HG03175 (cell line): ENCODE results near the gene FBXL14.
A peak's percentile ranks its signal among the peaks of the same experiment; 100 is the strongest.
"Not testable (repeated sequence)": the region's sequence is repeated elsewhere in the genome, so short reads cannot be mapped to it uniquely, and the experiment has no call there.

Experiments
- ATAC-seq: cut with Tn5 transposase; IDR thresholded peaks from one replicate; pipeline ENCODE4 v1.9.1; 2021; ENCODE audit warnings: mild to moderate bottlenecking, moderate library complexity; ENCODE audit not compliant: unreplicated experiment

FBXL14 gene

DNA sequence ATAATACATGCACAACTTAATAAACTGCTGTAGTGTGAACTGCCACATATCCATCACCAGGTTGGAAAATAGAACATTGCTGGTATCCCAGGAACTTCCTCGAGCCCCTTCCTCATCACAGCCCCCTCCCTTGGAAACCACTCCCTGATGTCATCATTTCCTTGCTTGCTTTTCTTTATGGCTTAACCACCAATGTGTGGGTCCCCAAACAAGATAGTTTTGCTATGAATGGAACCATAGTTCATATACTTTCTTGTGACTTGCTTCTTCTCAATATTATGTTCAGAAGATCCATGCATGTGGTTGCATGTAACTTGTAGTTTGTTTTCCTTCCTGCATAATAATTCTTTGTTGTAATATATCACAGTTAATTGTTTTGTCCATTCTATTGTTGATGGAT is 25.7 kb upstream of the FBXL14 start:
- ATAC-seq = no peak

DNA sequence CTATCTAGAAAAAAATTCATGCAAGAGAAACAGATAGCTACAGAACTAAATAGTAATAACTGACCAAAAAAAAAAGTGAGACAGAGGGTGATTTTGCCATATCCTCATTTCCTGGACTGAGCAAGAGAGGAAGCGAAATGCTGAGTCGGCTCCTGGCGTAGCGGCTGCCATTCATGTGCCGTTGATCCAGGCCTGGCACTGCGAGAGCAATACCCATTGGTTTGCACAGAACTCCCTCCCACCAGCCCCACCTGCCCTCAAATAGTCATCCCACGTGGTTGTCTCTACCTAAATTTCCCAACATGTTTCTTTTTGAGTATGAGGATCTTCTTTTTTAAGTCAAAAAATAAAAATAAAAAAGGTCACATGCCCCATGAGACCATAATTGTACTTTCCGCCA is 25.2 kb upstream of the FBXL14 start:
- no peak for ATAC-seq

DNA sequence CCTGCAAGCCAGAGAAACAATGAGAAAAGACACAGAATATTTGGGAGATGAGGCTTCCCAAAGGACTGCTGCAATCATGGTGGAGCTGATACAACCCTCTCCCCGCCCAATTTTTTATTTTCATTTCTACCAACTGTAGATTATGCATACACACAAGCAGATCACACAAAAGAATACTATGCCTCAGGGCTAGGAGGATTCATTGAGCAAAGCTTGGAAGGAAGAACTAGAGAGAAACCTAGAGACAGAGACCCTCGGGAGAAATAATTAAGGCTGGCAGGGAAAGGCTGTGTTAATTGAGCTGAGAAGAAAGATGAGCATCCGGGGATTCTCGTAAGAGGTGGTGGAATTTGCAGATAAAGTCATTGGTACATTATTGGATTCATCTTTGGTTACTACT is 24.8 kb upstream of the FBXL14 start:
- no peak for ATAC-seq

DNA sequence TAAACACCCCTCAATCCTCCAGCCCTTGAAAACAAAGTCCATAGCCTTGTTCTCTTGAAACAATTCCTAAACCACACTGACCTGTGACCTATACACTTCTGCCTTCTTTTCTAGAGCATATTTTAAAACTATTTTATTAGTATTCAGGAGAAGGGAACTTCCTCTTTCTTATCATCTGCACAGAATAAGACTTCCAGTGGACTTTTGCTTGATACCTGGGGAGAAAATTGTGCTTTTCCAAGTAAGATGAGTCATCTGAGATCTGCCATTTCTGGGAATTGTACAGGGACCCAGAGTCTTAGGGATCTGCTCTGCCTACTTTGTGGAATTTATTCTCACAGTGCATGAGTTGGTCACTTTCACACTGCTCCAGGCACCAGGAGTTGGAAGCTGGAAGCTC is 24.1 kb upstream of the FBXL14 start:
- no peak for ATAC-seq

DNA sequence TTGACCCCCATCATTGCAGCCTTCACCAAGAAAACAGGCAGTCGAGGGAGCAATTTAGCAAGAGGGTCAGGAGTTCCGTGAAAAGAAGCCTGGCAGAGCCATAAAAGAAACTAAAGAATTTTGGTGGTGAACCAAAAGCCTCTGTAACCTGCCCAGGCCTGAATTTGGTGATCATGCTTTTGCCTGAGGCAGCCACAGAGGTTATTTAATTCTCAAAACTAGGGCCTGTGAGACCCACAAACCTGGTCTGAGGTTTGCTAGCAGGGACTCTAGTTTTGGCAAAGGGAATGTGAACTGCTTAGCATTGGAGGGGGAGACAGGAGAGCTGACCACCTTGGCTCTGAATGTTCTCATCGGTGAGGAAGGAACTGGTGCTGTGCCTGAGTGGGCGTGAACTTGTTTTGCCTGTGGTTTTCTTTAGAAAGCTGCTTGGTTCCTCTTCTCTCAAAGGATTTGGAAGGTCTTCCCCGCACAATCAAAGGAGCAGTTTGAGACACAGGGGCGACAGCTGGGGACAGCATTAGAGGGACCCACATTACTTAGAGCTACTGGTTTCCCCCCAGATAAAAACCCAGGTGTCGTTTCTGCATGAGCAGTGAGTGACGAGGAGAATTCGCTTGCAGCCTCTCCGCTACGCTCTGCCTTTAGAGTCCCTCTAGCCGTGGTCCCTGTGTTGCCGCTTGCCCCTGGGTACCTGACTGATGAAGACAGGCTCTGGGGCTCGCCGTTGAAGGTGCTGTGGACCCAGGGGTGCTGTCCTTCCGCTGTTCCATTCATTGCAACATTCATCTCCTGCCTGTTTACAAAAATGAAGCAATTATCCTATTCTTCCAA is 22.1 kb upstream of the FBXL14 start:
- ATAC-seq = no peak

DNA sequence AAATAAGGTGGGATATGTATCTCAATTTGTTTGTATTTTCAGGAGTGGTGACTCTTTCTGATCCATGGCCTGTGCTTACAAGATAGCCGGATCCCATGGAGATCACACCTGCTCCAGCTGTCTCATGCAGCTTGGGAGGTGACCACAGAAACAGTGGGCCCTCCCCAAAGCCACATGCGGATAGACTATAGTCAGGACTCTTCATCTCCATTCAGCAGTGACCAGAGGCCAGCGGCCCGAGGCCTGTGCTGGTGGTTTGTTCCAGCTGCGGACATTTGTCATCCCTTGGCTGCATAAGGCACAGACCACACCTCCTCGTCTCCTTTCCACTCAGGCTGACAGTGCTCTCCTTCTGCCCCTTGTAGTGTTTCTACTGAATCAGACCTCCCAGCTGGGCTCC is 20.0 kb upstream of the FBXL14 start:
- no peak for ATAC-seq

DNA sequence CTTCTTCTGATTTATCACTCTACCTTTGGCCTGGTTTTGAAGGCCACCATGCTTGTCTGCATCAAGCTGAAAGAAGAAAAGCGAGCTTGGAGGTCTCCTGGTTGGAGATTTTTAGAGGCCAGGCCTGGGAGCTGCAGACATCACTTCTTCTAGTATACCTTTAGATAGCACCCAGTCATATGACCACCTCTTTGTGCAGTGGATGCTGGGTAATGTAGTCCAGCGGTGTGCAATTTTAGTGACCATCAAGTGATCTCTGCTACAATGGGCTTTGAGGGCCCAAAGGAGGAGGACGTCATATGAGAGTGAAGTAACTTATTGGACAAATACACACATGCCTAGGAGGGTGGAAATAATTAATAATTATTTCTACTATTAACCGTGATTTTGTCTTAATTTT is 19.5 kb upstream of the FBXL14 start:
- no peak for ATAC-seq

DNA sequence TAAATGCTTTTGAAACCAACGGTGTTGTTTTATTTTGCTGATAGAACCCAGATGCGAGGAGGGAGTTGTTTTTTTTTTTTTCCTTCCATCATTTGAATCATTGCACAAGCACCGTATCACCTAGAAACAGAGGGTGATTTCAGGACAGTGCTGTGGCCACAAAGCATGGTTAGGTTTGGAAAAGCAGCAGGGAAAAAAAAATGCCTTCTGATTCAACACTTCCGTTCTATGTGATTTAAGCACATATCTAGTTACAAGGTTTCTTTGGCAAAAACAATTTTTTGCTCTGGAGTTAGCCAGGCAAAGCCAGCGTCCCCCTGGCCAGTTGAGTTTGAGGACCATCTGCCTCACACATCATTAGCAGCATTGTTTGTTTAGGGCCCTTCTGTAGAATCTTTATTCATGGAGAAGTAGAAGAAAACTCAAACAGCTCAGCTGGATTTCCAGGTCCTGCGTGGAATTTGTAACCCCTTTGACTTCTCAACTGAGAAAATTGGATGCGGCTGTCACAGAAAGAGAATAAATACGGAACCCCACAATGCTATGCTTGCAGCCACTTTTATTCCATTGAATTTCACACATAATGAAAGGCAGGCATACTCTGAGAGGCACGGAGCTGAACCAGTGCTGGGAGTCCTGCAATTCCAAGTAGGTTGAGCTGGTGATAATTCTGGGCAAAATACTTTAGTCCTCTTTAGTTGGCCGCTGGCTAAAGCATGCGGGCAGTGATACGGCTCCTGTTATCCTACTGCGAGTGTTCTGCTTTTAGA is 17.6 kb upstream of the FBXL14 start:
- ATAC-seq = no peak

DNA sequence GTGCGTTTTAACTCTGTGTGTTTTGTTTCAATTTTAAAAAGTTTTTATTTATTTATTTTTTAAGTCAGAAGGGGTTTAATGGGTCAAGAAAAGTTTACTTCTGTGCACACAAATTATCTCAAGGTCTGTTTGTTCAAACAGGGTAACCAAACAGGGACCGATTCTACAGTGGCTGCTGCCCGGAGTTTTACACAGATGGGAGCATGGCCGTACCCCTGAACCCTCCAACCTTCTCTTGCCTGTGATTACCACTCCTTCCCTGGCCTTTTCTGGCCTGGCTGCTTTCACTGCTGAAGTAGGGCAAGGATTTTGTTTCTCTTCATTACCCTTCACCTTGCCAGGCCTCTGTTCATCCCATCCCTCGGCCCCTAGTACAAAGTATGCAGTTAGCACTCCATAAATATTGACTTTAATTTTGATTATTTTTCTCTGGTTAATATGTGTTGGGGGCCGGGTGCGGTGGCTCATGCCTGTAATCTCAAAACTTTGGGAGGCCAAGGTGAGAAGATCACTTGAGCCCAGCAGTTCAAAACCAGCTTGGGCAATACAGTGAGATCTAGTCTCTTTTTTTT is 15.8 kb upstream of the FBXL14 start:
- ATAC-seq = no peak

DNA sequence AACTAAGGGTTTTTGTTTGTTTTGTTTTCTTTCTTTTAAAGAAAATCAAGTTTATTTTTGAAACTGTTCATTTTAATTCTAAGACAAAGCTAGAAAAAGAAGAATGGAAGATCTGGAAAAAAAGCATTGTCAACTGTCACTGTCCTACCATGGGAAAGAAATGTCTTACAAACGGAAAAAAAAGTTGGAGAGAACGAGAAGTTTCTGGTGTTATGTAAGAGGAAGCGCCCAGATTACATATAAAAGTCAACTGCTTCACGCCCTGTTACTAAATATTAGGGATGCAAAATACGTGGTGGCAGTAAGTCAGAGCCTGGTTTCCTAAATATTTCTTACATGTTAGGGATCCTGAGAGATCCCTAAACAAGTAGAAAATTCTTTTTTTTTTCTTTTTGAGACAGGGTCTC is 14.3 kb upstream of the FBXL14 start:
- no peak for ATAC-seq

DNA sequence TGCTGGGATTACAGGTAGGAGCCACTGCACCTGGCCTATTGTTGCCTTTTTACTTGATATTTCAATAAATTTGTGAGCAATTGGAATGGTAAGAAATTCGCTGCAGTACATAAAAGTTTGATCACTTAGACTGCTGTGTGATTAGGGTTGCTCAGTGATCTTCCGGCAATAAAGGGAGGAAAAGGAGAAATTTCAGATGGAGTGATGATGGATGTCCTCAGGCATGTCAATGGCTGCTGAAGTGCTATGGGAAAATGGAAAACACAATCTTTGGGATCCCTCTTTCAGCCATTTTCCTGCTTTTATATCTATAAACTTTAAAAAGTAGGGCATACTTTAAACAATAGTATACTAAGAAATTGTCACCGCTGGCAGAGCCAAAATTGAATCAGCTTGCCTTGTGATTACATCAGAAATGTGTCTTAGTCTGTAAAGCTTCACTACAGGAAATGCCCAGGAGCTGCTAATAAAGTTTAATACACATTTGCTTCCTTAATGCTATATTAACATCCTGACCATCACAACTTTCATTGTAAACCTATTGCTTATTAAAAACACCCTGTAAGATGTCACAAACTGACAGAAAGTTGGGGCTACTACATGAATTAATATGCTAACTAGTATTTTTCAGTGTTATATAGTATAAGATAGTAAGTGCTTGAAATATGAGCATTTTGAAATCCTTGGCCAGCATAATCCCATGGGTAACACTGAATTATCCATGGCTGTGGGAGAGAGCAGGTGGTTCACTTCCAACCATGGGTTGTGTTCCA is 13.7 kb upstream of the FBXL14 start:
- no peak for ATAC-seq

DNA sequence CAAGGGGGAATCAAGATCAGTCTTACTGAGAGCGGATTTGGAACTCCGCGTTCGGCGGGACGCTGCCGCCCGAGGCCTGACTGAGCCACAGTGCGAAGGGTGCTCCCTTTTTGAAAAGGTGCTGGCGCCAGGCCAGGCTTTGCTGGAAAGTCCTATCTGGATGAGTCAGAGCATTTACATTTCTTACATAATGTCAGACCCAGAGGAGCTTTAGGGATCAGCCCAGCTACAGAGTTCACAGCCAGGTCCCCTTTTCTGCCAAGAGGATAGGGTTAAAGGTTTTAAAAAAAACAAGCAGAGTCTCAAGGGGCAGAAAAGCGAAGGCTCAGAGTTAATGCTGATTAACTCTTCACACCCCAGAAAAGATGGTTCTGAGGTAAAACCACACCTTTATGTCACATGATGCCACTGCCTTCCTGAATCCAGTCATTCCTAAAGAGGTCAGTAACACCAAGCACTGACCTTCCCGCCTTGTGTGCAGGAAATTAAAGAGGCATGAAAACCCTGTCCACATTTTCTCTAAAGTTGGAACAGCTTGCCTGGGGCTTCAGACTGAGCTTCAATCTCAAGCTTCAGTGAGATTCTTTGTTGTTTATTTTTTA is 11.7 kb upstream of the FBXL14 start:
- ATAC-seq = peak; percentile 68

DNA sequence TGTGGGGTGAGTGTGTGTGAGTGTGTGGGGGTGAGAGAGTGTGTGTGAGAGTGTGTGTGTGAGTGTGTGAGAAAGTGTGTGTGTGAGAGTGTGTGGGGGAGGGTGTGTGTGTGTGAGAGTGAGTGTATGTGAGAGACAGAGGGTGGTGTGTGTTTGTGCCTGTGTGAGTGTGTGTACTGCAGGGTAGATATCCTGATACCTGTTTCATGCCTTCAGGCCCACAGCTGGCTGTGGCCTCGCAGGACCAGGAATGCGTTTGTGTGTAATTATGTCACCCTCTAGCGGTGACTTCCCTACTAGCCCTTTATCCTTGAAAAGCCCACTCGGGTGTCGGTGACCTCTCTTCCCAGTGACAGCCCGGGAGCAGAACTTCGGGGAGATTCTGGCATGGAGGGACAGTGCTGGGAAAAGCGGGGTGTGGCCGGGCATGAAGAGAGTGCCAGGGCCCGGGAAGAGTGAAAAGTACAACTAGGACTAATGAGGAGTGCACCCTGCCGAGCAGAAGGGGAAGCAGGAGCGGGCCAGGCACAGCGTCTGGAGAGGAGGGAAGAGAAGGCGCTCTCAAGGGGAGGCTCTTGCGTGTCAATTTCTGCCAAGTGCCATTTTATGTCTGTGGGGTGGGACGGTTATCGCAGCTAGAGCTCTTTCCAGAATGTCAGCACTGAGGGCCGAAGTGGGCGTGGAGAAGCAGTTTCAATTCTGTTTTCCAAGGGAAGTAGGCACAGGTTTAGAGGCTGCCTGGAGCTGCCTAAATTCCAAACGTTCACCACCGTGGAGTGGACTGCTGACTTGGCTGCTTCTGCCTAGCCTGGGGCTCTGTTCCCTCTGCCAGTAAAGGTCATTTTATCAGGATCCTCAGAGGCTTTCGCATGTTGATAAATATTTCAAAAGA is 11.0 kb upstream of the FBXL14 start:
- ATAC-seq = peak; percentile 31

DNA sequence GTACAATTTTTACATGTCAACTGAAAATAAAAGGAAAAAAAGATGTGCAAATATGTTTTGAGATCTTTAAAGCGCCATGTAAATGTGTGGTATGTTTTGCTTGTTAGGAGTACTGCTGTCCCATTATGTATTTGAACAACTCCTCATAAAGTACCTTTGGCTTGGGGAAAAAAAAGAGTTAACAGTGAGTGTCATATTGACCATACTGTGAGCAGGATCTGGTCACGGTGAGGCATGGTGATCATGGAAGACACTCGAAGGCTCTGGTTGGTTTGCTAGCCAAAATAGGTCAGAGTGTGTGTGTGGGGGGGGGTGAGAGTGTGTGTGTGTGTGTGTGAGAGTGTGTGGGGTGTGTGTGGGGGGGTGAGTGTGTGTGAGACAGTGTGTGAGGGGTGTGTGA is 10.1 kb upstream of the FBXL14 start:
- no peak for ATAC-seq

DNA sequence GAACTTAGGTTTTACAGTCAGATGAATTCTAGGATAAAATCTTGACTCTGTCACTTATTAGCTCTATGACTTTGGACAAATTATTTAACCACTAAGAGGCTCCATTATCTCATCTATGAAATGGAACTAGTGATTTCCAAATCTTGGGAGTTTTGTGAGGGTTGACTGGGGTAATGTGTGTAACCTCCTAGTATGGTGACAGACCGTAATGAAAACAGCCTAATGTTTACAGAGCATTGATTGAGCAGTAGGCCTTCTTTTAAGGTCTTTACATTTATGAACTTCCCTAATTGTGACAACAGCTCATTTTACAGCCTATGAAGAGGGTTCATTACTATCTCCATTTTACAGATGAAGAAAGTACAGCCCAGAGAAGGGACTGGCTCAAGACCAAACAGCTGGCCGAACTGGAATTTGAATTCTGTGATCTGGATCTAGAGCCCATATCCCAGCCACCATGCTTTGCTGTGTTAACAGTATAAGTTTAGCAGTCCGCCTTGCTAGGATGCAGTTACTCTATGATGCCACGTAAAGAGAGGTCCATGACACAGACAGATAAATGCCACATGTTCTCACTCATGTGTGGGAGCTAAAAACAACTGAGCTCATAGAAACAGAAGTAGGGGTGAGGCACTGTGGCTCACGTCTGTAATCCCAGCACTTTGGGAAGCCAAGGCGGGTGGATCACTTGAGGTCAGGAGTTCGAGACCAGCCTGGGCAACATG is 9.1 kb upstream of the FBXL14 start:
- ATAC-seq = no peak

DNA sequence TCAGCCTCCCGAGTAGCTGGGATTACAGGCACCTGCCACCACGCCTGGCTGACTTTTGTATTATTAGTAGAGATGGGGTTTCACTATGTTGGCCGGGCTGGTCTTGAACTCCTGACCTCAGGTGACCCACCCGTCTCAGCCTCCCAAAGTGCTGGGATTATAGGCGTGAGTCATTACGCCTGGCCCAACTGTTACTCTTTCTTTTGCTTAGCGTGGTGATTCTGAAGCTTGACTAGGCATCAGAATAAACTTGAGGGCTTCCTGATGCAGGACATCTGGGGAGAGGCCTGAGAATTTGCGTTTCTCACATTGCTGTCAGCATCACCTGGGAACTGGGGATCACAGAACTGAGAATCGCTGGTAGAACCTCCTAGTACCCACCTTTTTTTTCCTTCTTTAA is 8.3 kb upstream of the FBXL14 start:
- ATAC-seq = not testable (repeated sequence)

DNA sequence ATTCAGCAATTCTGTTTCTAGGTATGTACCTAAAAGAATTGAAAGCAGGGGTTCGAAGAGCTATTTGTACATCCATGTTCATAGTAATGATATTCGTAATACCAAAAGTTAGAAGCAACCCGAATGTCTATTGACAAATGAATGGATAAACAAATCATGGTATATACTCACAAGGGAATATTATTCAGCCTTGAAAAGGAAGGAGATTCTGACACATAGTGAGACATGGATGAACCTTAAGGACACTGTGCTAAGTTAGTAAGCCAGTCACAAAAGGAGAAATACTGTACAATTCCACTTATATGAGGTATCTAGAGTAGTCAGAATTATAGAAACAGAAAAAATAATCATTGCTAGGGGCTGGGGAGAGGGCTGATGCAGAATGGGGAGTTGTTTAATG is 4.4 kb upstream of the FBXL14 start:
- ATAC-seq = no peak

DNA sequence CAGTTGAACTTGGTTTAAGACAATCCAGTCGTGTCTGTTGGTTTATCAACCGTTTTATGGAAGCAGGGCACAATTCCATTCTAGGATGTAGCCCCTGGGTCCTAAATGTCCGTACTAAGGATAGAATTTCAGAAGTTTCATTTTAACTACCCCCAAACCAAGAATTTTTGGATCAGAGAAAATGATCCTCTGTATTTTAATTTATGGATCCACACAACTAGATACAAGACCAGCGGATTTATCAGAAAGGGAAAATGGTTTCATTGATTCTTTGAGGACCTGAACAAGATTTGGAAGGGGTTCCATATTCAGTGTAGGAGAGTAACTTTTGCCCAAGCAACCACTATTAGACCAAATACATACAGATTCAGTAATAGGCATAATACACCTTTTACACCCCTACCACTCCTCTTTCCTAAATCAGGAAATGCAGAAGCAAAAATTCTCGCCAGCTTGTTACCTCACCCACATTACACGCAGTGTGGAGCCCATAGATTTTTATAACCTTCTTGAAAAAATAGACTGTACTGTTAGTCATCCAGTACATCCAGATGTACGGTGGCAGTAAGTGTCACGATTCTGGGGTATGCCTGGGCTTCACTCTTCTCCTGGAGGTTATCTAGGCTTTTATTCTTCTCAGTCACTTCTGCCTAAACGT is 1.4 kb upstream of the FBXL14 start:
- no peak for ATAC-seq
